Hepatocyte (in vitro differentiated cells): ENCODE data around the gene HBE1. TPM values are rescaled to one million over a fixed set of nuclear protein-coding genes. Genes with fewer than 3 reads are reported as not detected.

Experiments
- DNase-seq: peaks from one replicate; pipeline ENCODE4 v3.0.0-alpha.2; 2016; ENCODE audit warnings: low spot score
- H2AFZ ChIP-seq: fragments of 200-600 bp; sonication (generic); 2 replicates; pipeline ENCODE4 v1.6.0; 2016; ENCODE audit warnings: antibody characterized with exemption, mild to moderate bottlenecking
- H3K27ac ChIP-seq: fragments of 200-600 bp; sonication (generic); 2 replicates; pipeline ENCODE4 v1.5.1; 2016; ENCODE audit warnings: mild to moderate bottlenecking
- H3K27me3 ChIP-seq: fragments of 200-600 bp; sonication (generic); 2 replicates; pipeline ENCODE4 v1.6.1; 2016
- H3K36me3 ChIP-seq: fragments of 200-600 bp; sonication (generic); replicated peaks from 2 replicates; pipeline ENCODE4 v1.5.1; 2016; ENCODE audit warnings: low read depth; ENCODE audit not compliant: insufficient read depth
- H3K4me1 ChIP-seq: fragments of 200-600 bp; sonication (generic); 2 replicates; pipeline ENCODE4 v1.5.1; 2016; ENCODE audit warnings: mild to moderate bottlenecking, moderate library complexity; ENCODE audit not compliant: insufficient read depth
- H3K4me2 ChIP-seq: fragments of 200-600 bp; sonication (generic); 2 replicates; pipeline ENCODE4 v1.6.0; 2016
- H3K4me3 ChIP-seq: fragments of 200-600 bp; sonication (generic); 2 replicates; pipeline ENCODE4 v1.5.1; 2016; ENCODE audit warnings: mild to moderate bottlenecking
- H3K79me2 ChIP-seq: fragments of 200-600 bp; sonication (generic); 2 replicates; pipeline ENCODE4 v1.6.0; 2017; ENCODE audit warnings: mild to moderate bottlenecking
- H3K9me2 ChIP-seq: fragments of 200-600 bp; sonication (generic); replicated peaks from 2 replicates; pipeline ENCODE4 v1.6.0; 2017; ENCODE audit warnings: mild to moderate bottlenecking; ENCODE audit not compliant: insufficient read depth
- H3K9me3 ChIP-seq: fragments of 200-600 bp; sonication (generic); 2 replicates; pipeline ENCODE4 v1.5.1; 2016; ENCODE audit warnings: low read depth, mild to moderate bottlenecking
- H4K20me1 ChIP-seq: fragments of 200-600 bp; sonication (generic); 2 replicates; pipeline ENCODE4 v1.6.0; 2016; ENCODE audit warnings: mild to moderate bottlenecking; ENCODE audit not compliant: insufficient read depth, poor library complexity, severe bottlenecking
- CTCF ChIP-seq: fragments of 200-600 bp; sonication (generic); IDR thresholded peaks from 2 replicates; pipeline ENCODE4 v1.5.1; 2016; ENCODE audit warnings: antibody characterized with exemption, mild to moderate bottlenecking; ENCODE audit not compliant: poor library complexity
- EZH2 ChIP-seq: fragments of 200-600 bp; sonication (generic); IDR thresholded peaks from 2 replicates; pipeline ENCODE4 v1.6.1; 2016; ENCODE audit warnings: antibody characterized with exemption, mild to moderate bottlenecking, borderline replicate concordance
- EZH2phosphoT487 ChIP-seq: fragments of 200-600 bp; sonication (generic); IDR thresholded peaks from one replicate; pipeline ENCODE4 v1.6.1; 2018; ENCODE audit warnings: antibody characterized with exemption, mild to moderate bottlenecking, low read depth, moderate library complexity; ENCODE audit not compliant: unreplicated experiment, severe bottlenecking
- WGBS: methylation state at CpG from one replicate; pipeline ENCODE4 v1.1.6; 2016; ENCODE audit warnings: low lambda C conversion rate; ENCODE audit errors: missing lambda C conversion rate; 5-methylcytosine and 5-hydroxymethylcytosine counted together
- polyA plus RNA-seq: library from polyadenylated mRNA; unstranded; fragments of >200 nt; fragmentation: Nextera tagmentation; extraction: Ambion mirVana; gene quantifications from 2 replicates; pipeline ENCODE4 v1.2.1, GENCODE V29; 2016
- total RNA-seq: library from RNA; depleted of rRNA; stranded (reverse); fragments of >200 nt; gene quantifications from 2 replicates; pipeline ENCODE4 v1.2.3, GENCODE V29; 2014

HBE1 gene
- total and polyA plus RNA-seq, 2 experiments from 2014 or later: 0.25 to 1.1 TPM

- Histone ChIP-seq H3K4me1 (no peaks in the 10 kb centered on the region), H2AFZ (no peak within 1 kb of the TSS), H3K27me3 (no peaks in the 10 kb centered on the region), H3K27ac (no peak within 1 kb of the TSS), H3K4me3 (no peak within 1 kb of the TSS), H4K20me1 (no peaks in the 10 kb centered on the region), H3K4me2 (no peak within 1 kb of the TSS), H3K36me3 (no peaks in the 10 kb centered on the region), H3K79me2 (no peaks in the 10 kb centered on the region), H3K9me2 (no peaks in the 10 kb centered on the region), H3K9me3 (no peaks in the 10 kb centered on the region)
- TF ChIP-seq EZH2phosphoT487 (no peak), EZH2 (no peak), CTCF (no peak)
- no peak for DNase-seq
- WGBS: 93% methylated on average over 3 of the region's 3 CpGs
Measured at GRCh38 chr11:5226732-5227310, 42.9 kb downstream of the HBE1 start, which contains the start of gene HBB. Gene HBB, minus strand, starts transcription at chr11:5227071. Its CDS starts 50 bp downstream, at chr11:5227021.

- Histone ChIP-seq H3K4me3 (no peak overlapping the region), H3K4me2 (no peak overlapping the region), H3K9me3 (no peaks in the 10 kb centered on the region), H3K27me3 (no peaks in the 10 kb centered on the region), H2AFZ (no peak overlapping the region), H3K9me2 (no peaks in the 10 kb centered on the region), H3K79me2 (no peaks in the 10 kb centered on the region), H3K4me1 (no peaks in the 10 kb centered on the region), H4K20me1 (no peaks in the 10 kb centered on the region), H3K36me3 (no peaks in the 10 kb centered on the region), H3K27ac (no peak overlapping the region)
- no peak for DNase-seq
- 78% methylated on average over 2 of the region's 2 CpGs for WGBS
- TF ChIP-seq EZH2phosphoT487: no peak
- TF ChIP-seq EZH2: no peak
- TF ChIP-seq CTCF: no peak
Measured at GRCh38 chr11:5225480-5225871, 44.3 kb downstream of the HBE1 start.

- H3K9me2 ChIP-seq: no peaks in the 10 kb centered on the region
- no peak overlapping the region for H3K27ac ChIP-seq
- H3K79me2 ChIP-seq: no peaks in the 10 kb centered on the region
- H3K4me1 ChIP-seq: no peaks in the 10 kb centered on the region
- 81% methylated on average over 6 of the region's 6 CpGs for WGBS
- H2AFZ ChIP-seq: no peak overlapping the region
- DNase-seq: no peak
- H4K20me1 ChIP-seq: no peaks in the 10 kb centered on the region
- H3K36me3 ChIP-seq: no peaks in the 10 kb centered on the region
- H3K9me3 ChIP-seq: no peaks in the 10 kb centered on the region
- H3K4me3 ChIP-seq: no peak overlapping the region
- TF ChIP-seq EZH2 (no peak), CTCF (no peak), EZH2phosphoT487 (no peak)
- no peak overlapping the region for H3K4me2 ChIP-seq
- no peaks in the 10 kb centered on the region for H3K27me3 ChIP-seq
Measured at GRCh38 chr11:5224538-5225479, 44.9 kb downstream of the HBE1 start.
